HepG2 (cell line): ENCODE measurements around the gene SRRM2. TPM values are rescaled to one million over a fixed set of nuclear protein-coding genes. Genes with fewer than 3 reads are reported as not detected.
A peak's percentile ranks its signal among the peaks of the same experiment; 100 is the strongest.

Experiments
- NFE2L2 ChIP-seq: fragments of 150-350 bp; IDR thresholded peaks from 2 replicates; pipeline ENCODE4 v1.6.1; 2014; ENCODE audit warnings: low read length
- NPAS2 ChIP-seq: sonication (generic); formaldehyde crosslinking; IDR thresholded peaks from 2 replicates; pipeline ENCODE4 v1.8.0; 2022; ENCODE audit warnings: mild to moderate bottlenecking, missing genetic modification reagents, borderline replicate concordance
- SP140L ChIP-seq: sonication (generic); formaldehyde crosslinking; IDR thresholded peaks from 2 replicates; pipeline ENCODE4 v1.4.0; 2020; ENCODE audit warnings: missing genetic modification reagents, borderline replicate concordance
- ZBTB40 ChIP-seq, 2 experiments: fragments of 450-650 bp in 1 of 2; sonication (generic) in 1 of 2; formaldehyde crosslinking in 1 of 2; IDR thresholded peaks; 2 replicates each; pipeline versions ENCODE4 v1.6.1 to v1.8.0; 2016 to 2022; ENCODE audit warnings: antibody characterized with exemption in 1 of 2, mild to moderate bottlenecking in 1 of 2, missing genetic modification reagents in 1 of 2
- ZIK1 ChIP-seq: sonication (generic); formaldehyde crosslinking; IDR thresholded peaks from 2 replicates; pipeline ENCODE4 v1.5.0; 2020; ENCODE audit warnings: mild to moderate bottlenecking, low read depth, missing genetic modification reagents, borderline replicate concordance
- ZMYM3 ChIP-seq: sonication (generic); formaldehyde crosslinking; IDR thresholded peaks from 2 replicates; pipeline ENCODE4 v1.5.1; 2020; ENCODE audit warnings: mild to moderate bottlenecking, missing genetic modification reagents
- ZNF207 ChIP-seq: fragments of 450-650 bp; IDR thresholded peaks from 2 replicates; pipeline ENCODE4 v1.6.1; 2016; ENCODE audit warnings: antibody characterized with exemption, borderline replicate concordance
- ZNF543 ChIP-seq: sonication (generic); formaldehyde crosslinking; IDR thresholded peaks from 2 replicates; pipeline ENCODE4 v1.4.0; 2020; ENCODE audit warnings: mild to moderate bottlenecking, missing genetic modification reagents
- ZNF713 ChIP-seq: sonication (generic); formaldehyde crosslinking; IDR thresholded peaks from 2 replicates; pipeline ENCODE4 v1.4.0; 2020; ENCODE audit warnings: mild to moderate bottlenecking, missing genetic modification reagents
- polyA plus RNA-seq, 8 experiments: library from polyadenylated mRNA; depleted of rRNA in 3 of 8; stranded (reverse) in 7 of 8; unstranded in 1 of 8; fragments of >200 nt; fragmentation: Illumina TruSeq in 4 of 8; extraction: Trizol in 4 of 8; gene quantifications; 2 replicates each; pipeline versions ENCODE4 v1.2.1 to v1.2.3, GENCODE V29; 2011 to 2016; ENCODE audit warnings: low read depth in 4 of 8, missing spikeins in 1 of 8, mixed read lengths in 1 of 8; ENCODE audit not compliant: insufficient read depth in 1 of 8
- total RNA-seq, 5 experiments: library from RNA; depleted of rRNA; stranded (reverse); fragments of >200 nt; fragmentation: Illumina TruSeq; extraction: Trizol; gene quantifications; 2 replicates each; pipeline ENCODE4 v1.2.3, GENCODE V29; 2016; ENCODE audit warnings: low read depth in 1 of 5
- TF ChIP-seq, protein P1 (sequence below): sonication (generic); formaldehyde crosslinking; IDR thresholded peaks from 2 replicates; pipeline ENCODE4 v1.4.0; 2020; ENCODE audit warnings: missing genetic modification reagents
- TF ChIP-seq, protein P2 (sequence below): sonication (generic); formaldehyde crosslinking; IDR thresholded peaks from 2 replicates; pipeline ENCODE4 v1.9.0; 2021; ENCODE audit warnings: mild to moderate bottlenecking, missing genetic modification reagents

Gene SRRM2
- total and polyA plus RNA-seq, 2 of the 13 experiments (the other 11 are each of a cell fraction or from before 2014, with no cell fraction given), result 50.4 to 112 TPM

- TF ChIP-seq, protein P1, sequence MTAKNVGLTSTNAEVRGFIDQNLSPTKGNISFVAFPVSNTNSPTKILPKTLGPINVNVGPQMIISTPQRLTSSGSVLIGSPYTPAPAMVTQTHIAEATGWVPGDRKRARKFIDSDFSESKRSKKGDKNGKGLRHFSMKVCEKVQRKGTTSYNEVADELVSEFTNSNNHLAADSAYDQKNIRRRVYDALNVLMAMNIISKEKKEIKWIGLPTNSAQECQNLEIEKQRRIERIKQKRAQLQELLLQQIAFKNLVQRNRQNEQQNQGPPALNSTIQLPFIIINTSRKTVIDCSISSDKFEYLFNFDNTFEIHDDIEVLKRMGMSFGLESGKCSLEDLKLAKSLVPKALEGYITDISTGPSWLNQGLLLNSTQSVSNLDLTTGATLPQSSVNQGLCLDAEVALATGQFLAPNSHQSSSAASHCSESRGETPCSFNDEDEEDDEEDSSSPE (CRISPR knock-in tag), result peak; percentile 51; the same call in 1 of the 2 replicates
- TF ChIP-seq NFE2L2, result no peak
- peak; percentile 76; the same call in 1 of the 2 replicates for TF ChIP-seq ZIK1 (CRISPR knock-in tag)
- no peak for TF ChIP-seq ZNF713 (CRISPR knock-in tag)
- TF ChIP-seq ZNF207, result no peak
- TF ChIP-seq, protein P2, sequence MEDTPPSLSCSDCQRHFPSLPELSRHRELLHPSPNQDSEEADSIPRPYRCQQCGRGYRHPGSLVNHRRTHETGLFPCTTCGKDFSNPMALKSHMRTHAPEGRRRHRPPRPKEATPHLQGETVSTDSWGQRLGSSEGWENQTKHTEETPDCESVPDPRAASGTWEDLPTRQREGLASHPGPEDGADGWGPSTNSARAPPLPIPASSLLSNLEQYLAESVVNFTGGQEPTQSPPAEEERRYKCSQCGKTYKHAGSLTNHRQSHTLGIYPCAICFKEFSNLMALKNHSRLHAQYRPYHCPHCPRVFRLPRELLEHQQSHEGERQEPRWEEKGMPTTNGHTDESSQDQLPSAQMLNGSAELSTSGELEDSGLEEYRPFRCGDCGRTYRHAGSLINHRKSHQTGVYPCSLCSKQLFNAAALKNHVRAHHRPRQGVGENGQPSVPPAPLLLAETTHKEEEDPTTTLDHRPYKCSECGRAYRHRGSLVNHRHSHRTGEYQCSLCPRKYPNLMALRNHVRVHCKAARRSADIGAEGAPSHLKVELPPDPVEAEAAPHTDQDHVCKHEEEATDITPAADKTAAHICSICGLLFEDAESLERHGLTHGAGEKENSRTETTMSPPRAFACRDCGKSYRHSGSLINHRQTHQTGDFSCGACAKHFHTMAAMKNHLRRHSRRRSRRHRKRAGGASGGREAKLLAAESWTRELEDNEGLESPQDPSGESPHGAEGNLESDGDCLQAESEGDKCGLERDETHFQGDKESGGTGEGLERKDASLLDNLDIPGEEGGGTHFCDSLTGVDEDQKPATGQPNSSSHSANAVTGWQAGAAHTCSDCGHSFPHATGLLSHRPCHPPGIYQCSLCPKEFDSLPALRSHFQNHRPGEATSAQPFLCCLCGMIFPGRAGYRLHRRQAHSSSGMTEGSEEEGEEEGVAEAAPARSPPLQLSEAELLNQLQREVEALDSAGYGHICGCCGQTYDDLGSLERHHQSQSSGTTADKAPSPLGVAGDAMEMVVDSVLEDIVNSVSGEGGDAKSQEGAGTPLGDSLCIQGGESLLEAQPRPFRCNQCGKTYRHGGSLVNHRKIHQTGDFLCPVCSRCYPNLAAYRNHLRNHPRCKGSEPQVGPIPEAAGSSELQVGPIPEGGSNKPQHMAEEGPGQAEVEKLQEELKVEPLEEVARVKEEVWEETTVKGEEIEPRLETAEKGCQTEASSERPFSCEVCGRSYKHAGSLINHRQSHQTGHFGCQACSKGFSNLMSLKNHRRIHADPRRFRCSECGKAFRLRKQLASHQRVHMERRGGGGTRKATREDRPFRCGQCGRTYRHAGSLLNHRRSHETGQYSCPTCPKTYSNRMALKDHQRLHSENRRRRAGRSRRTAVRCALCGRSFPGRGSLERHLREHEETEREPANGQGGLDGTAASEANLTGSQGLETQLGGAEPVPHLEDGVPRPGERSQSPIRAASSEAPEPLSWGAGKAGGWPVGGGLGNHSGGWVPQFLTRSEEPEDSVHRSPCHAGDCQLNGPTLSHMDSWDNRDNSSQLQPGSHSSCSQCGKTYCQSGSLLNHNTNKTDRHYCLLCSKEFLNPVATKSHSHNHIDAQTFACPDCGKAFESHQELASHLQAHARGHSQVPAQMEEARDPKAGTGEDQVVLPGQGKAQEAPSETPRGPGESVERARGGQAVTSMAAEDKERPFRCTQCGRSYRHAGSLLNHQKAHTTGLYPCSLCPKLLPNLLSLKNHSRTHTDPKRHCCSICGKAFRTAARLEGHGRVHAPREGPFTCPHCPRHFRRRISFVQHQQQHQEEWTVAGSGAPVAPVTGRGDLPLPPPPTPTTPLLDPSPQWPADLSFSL, result no peak
- no peak; the same call in 1 of the 2 replicates for TF ChIP-seq SP140L
- TF ChIP-seq ZNF543, result peak; percentile 90
- peak; percentile 47; the same call in 1 of the 2 replicates for TF ChIP-seq ZMYM3 (CRISPR knock-in tag)
- TF ChIP-seq ZBTB40 (IDR thresholded peaks at IDR 0.05), result no peak
- TF ChIP-seq ZBTB40 (CRISPR knock-in tag; IDR thresholded peaks at IDR 0.05), result peak; percentile 81; the same call in 1 of the 2 replicates
- no peak for TF ChIP-seq NPAS2
Measured at GRCh38 chr16:2752035-2752849, at the start of gene SRRM2 (continued).
